Prostate gland (tissue), 2 donors: ENCODE data around the gene FAM161B.

Source experiments
- POLR2A ChIP-seq: fragments of 450-650 bp; IDR thresholded peaks from one replicate; pipeline ENCODE4 v1.6.1; 2016; ENCODE audit warnings: antibody characterized with exemption, mild to moderate bottlenecking
- POLR2AphosphoS5 ChIP-seq: sonication (generic); formaldehyde crosslinking; IDR thresholded peaks from one replicate; pipeline ENCODE4 v1.6.1; 2017; ENCODE audit warnings: antibody characterized with exemption
- TF ChIP-seq, protein P1 (sequence below), 4 experiments: fragments of 200-600 bp in 2 of 4; fragments of 450-650 bp in 2 of 4; sonication (generic) in 2 of 4; IDR thresholded peaks; 1 replicate in 3 of 4; 2 replicates in 1 of 4; pipeline ENCODE4 v1.5.1; 2016 to 2019; ENCODE audit warnings: antibody characterized with exemption in 4 of 4, mild to moderate bottlenecking in 2 of 4, moderate library complexity in 2 of 4

DNA sequence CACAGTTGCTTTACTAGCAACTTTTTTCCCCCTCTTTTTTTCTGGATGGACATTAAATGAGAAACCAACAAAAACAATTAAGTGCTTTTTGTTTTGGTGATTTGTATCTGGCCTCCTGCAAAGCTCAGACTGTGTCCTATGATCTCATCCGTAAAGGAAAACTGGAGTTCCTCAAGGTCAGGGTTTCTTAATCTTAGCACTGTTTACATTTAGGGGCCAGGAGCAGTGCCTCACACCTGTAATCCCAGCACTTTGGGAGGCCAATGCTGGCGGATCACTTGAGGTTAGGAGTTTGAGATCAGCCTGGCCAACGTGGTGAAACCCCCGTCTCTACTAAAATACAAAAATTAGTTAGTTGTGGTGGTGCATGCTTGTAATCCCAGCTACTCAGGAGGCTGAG, 41.2 kb upstream of the FAM161B start:
- TF ChIP-seq, protein P1, sequence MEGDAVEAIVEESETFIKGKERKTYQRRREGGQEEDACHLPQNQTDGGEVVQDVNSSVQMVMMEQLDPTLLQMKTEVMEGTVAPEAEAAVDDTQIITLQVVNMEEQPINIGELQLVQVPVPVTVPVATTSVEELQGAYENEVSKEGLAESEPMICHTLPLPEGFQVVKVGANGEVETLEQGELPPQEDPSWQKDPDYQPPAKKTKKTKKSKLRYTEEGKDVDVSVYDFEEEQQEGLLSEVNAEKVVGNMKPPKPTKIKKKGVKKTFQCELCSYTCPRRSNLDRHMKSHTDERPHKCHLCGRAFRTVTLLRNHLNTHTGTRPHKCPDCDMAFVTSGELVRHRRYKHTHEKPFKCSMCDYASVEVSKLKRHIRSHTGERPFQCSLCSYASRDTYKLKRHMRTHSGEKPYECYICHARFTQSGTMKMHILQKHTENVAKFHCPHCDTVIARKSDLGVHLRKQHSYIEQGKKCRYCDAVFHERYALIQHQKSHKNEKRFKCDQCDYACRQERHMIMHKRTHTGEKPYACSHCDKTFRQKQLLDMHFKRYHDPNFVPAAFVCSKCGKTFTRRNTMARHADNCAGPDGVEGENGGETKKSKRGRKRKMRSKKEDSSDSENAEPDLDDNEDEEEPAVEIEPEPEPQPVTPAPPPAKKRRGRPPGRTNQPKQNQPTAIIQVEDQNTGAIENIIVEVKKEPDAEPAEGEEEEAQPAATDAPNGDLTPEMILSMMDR (IDR thresholded peaks at IDR 0.05) = no peak
- no peak for TF ChIP-seq POLR2A
- no peak for TF ChIP-seq POLR2AphosphoS5
